Measurements from ENCODE around the gene LRRC61.
"Not testable (repeated sequence)": the region's sequence is repeated elsewhere in the genome, so short reads cannot be mapped to it uniquely, and the experiment has no call there.

DNA sequence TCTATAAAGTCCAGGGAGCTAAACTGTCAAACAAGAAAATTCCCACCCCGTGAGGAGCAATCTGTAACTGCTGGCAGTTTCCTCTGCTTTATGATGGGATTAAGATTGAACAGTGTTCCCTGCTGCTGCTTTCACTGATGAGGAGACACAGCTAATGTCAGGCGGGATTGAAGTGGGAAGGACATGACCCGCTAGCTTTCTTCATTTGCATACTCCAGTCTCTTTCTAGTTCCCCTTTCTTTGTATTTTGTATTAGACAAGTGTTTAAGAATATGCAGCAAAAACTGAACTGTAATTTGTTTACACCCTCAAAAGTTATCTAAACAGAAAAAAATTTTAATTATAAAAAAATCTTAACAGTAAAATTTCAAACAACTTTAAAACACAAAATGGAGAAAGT is 40.0 kb upstream of the LRRC61 start:
- TF ChIP-seq, protein P1, sequence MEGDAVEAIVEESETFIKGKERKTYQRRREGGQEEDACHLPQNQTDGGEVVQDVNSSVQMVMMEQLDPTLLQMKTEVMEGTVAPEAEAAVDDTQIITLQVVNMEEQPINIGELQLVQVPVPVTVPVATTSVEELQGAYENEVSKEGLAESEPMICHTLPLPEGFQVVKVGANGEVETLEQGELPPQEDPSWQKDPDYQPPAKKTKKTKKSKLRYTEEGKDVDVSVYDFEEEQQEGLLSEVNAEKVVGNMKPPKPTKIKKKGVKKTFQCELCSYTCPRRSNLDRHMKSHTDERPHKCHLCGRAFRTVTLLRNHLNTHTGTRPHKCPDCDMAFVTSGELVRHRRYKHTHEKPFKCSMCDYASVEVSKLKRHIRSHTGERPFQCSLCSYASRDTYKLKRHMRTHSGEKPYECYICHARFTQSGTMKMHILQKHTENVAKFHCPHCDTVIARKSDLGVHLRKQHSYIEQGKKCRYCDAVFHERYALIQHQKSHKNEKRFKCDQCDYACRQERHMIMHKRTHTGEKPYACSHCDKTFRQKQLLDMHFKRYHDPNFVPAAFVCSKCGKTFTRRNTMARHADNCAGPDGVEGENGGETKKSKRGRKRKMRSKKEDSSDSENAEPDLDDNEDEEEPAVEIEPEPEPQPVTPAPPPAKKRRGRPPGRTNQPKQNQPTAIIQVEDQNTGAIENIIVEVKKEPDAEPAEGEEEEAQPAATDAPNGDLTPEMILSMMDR (IDR thresholded peaks at IDR 0.05; ENCODE audit: insufficient read depth, low read length, poor library complexity, severe bottlenecking): not testable (repeated sequence)
- TF ChIP-seq EZH2phosphoT487 (conservative IDR thresholded peaks at IDR 0.05; ENCODE audit: low read length): not testable (repeated sequence)

Data from SU-DHL-6 (cell line).